ENCODE data around the gene SKIDA1.

SKIDA1 gene

GRCh38 chr10:21528236-21529031, 3.0 kb upstream of the SKIDA1 start:
- no peak for DNase-seq (ENCODE audit: low spot score)

DNA sequence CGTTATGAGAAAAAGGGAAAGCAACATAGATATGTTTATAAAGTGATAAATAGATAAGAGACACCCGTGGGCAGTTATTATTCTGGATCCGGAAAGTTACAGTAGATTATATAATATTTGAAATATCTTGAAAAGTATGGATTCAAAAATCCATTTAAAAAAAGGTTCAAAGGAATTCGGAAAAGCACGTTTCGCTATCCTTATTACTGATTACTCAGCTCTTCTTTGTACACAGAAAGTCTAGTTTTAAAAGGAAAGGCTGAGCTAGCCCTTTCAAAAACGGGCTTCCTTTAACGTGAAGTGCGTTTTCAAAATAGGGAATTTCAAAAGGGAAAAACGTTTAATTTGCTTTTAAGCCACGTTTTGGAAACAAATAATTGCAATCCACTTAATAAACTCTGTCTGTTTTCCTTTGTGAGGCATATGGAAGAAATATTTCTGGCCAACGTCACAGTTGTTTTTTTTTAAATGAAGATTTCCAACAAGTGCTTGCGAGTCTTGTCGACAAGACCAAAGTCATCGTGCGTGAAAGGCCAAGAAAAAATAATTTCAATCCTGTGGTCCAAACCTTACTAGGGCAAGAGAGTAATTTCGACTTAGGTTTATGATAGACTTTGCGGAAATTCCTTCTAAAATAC, 2.2 kb upstream of the SKIDA1 start:
- no peak for DNase-seq (ENCODE audit: low spot score)

DNA sequence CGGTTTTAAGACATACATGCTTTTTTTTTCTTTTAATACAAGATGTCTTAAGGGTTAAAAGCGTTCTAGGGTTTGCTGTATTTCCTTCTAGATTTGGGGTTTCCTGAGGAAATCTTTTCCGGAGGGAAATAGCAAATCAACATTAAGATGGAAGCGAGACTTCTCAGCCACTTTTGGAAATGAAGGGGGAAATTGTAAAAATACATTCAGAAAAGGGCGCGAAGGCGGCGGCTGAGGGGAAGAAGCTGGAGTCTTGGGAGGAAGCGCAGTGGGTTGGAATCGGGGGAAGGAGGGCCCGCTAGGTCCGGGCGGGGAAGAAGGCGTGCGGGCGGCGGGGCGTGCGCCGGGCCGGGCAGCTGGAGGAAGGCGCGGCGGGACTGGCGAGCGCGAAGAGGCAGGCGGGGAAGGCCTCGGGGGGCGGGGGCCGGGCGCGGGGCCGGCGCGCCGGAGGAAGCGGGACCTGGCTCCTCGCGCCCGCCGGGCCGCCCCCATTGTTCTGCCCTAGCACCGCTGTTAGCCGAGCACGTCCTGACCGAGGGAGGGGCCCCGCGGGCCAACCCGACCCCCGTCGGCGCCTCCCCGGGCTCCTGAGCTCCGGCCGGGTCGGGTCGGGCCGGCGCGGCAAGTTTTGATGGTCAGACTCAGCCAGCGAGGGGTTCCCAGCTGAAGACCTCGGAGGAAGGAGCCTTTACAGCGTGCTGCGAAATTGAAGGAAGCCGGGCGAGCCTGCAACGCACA, 1.5 kb upstream of the SKIDA1 start:
- DNase-seq (ENCODE audit: low spot score): peak; percentile 60

- DNase-seq (ENCODE audit: low spot score): peak; percentile 74
These were observed 842 bp upstream of the SKIDA1 start for GRCh38 chr10:21526188-21526859.

GRCh38 chr10:21524526-21525366, 736 bp downstream of the SKIDA1 start:
- no peak for DNase-seq (ENCODE audit: low spot score)

DNA sequence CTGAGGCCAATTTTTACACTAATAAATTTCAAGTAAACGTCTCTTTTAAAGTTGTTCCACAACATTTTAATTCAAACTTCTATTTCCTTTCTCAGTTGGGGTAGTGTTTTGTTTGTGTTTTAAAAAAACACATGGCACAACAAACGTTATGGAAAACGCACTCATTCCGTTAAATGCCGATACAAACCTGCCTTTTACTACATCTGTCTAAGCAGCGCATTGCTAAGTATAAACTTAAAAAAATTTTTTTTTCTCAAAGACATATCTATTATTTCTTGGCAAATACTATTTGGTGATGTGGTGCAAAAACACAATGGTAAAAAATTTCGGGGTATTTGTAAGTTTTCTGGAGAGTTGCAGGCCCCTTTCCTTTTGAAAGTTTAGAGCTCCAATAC, 1.4 kb downstream of the SKIDA1 start:
- no peak for DNase-seq (ENCODE audit: low spot score)

- no peak for DNase-seq (ENCODE audit: low spot score)
These were observed 1.9 kb downstream of the SKIDA1 start for GRCh38 chr10:21523557-21524008.

DNA sequence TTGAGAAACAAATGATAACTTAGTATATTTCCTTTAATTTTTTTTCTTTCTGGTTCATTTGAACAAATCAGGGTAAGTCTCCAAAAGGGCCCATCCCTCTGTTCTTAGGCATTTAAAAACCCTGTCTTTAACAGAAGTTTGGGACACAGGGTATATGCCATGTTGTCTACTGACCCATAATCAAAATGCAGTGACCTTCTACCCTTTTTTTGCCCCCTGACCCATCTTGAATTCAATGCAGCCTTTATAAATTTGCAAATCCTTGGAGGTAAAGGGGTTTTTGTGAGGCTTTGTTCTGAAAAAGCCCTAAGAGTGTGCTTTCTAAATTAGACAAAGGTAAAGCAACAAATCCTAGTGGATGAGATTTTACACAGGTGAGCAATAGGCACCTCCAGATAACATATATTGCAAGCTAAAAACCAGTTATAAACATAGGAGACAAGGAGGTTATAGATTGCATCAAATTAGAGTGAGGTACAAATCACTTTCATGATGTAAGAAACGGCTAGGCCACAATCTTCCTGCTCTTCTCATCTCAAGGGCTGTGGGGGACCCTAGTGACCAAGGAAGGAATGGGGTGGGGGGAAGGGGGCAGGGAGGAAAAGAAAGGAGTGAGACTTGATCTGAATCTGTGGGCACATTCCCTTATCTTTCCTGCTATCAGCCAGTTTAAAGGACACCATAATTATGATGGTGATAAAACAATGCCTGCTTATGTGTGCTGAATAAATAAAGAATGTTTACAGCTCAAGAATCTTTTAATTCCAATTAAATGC, 2.7 kb downstream of the SKIDA1 start:
- no peak for DNase-seq (ENCODE audit: low spot score)

DNA sequence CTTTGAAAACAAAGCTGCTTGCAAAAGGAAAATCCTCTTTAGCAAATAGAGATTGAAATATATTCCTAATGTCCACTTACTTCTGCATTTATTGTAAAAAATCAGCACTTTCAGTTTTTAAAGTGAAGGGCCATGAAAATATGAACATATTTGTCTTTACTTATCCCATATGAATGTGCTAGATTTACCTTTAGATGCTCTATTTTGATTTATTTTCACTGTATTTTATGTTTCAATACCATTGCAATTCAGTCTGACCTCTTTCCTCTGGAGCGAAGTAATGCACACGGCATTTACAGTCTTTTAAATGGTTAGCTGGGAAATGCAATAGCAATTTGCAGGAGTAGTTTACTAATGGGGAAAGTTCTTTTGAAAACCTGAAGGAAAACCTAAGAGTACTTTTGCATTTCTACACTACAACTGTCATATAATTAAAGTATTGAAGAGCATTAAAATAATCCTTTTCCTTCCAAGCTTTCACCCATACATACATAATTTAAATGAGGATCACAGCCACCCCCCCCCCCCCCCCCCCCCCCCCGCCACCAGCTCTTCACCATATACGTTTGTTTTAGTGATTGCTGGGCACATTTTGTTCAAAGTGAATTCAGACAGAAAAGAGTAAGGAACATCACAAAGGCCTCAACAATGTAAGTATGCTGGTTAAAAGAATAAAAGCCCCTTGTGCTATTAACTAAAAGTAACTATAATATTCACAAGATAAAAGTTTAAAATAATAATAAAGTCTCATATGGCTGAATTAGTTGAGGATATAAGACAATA, 3.5 kb downstream of the SKIDA1 start:
- no peak for DNase-seq (ENCODE audit: low spot score)

- no peak for DNase-seq (ENCODE audit: low spot score)
These were observed 4.5 kb downstream of the SKIDA1 start for GRCh38 chr10:21520949-21521348.

DNA sequence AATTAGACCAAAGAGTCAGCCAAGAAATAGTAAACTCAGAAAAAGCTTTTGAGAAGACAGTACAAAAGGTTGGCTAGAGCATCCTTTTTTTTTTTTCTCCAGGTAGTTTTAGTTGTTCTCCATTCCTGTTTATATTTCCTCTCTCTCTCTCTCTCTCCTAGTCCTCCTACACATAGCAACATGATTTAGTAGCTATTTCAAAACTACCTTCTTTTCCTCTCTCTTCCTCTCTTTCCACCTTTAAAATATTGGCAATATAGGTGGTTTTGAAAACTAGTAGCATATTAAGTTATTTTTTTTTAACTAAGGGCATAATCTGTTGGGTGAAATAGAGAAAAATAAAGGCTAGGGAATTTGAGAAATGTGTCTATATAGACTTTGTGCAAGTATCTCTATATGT, 5.0 kb downstream of the SKIDA1 start:
- no peak for DNase-seq (ENCODE audit: low spot score)

DNA sequence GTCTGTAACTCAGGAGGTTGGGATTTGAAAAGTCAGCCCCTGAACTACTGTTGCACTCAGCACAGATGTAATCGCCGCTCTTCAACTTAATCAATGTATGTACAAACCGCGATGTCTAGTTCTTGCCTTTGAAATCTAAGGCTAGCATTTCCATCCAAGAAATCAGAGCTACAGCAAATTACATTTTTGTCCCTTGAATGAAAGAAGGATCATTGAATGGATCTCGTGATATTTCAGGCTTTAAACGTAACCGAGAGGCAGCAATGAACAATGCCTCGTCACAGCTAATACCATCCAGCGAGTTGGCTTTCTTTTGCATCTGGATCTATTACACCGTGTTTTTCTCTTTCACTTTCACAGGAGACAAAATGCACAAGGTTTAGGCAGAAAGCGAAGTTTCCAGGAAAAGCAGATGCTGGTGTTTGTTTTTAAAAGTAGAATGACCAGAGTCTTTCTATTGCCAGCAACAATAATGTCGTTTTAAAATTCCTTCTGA, 5.5 kb downstream of the SKIDA1 start:
- peak; percentile 13 for DNase-seq (ENCODE audit: low spot score)

DNA sequence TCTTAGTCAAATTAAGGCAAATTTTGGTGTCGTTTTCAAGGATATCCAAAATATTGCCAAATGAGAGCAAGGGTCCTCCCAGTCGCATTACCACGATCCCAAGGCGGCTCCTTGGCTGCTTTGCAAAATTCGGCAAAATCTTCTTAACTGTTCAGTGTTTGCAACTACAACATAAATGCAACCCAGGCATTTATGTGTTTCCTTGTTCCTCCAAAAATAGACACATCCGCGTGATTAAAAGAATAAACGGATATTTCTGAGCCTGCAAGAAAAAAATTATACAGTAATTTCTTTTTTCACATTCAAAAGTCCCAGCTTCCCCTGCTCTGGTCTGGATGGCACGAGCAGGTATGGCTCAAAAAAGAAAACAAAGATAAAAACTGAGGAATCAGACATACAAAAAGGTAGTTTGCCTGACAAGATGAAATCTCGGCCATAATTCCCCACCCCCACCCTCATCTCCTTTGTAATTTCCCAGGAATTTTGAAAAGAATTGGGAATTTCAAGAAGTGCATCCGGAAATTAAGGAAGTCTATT, 6.0 kb downstream of the SKIDA1 start:
- no peak for DNase-seq (ENCODE audit: low spot score)

DNA sequence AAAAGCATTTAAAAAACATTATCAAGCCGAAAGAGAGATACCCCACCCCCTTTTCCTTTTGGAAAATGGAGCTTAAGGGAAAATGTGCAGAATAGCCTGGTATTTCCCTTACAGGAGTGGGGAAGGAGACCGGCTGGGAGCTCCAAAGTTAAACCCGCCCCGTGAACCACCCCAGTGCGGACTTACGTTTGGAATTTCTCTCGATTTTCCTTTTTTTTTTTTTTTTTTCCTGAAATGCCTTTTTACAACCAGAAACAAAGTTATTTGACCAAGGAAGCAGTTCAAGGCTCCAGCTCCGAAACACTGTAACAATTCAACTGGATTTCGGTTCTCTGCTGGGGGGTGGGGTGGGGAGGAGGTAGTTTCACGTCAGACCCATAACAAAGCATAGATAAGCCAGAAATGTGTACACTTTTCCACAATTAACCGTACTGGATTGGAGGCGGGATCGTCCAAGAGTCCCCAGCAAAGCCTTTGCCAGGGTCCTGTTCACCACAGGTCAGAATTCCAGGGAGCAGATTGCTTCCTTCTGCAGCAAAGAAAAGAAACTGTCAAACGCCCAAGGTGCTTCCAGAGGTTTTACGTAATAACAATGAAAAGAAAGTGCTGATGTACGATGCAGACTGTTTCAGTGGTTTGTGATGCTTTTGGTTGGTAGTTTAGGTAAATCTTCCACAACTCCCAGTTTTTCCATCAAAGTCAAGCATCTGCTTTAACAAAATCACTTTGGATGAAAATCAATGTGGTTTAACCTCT, 6.7 kb downstream of the SKIDA1 start:
- DNase-seq (ENCODE audit: low spot score): no peak

GRCh38 chr10:21518149-21518640, 7.3 kb downstream of the SKIDA1 start:
- DNase-seq (ENCODE audit: low spot score): peak; percentile 25

DNA sequence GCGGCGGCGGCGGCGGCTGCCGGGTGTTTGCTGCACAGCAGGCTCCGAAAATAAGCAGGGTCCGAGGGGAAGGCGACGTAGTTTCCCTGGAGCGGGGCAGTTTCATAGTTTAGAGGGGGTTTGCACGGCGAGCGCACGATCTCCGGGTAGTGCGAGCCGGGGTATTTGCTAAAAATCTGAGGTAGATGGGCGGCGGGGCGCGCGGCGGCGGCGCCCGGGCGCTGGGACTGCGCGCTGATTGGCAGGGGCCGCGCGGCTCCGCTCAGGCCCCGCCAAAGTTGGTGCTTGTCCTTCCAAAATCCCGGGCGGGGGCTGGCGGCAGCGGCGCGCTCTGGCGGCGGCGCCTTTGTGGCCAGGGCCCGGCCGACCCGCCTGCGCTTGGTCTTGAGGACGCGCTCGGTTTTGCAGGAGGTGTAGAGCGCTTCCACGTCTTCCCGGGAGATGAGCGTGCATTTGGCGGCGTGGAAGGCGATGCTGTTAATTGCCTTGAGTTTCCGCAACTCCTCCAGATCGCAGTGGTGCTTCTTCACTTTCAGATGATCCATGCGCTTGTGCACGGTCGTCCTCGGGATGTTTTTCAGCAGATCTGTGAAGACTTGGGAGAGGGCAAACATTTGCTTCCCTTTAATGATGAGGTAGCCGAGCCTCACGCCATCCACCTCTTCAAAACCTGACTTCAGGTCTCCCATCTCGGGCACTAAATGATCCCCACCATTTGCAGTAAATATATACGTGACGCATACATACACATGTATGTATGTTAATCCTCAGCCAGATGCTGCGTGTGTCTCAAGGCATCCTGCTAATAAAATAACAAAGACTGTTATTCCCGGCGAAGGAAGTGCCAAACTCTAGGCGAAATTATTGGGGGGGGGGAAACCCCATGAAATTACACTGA, 8.1 kb downstream of the SKIDA1 start:
- peak; percentile 50 for DNase-seq (ENCODE audit: low spot score)

Data from SW480 (cell line).